T-helper 22 cell (primary cell): Measurements from ENCODE around the gene JPH2.

ENCODE experiments used
- DNase-seq: peaks from one replicate; pipeline ENCODE4 v3.0.0-alpha.2; 2020; ENCODE audit warnings: low read depth

Gene JPH2

DNA sequence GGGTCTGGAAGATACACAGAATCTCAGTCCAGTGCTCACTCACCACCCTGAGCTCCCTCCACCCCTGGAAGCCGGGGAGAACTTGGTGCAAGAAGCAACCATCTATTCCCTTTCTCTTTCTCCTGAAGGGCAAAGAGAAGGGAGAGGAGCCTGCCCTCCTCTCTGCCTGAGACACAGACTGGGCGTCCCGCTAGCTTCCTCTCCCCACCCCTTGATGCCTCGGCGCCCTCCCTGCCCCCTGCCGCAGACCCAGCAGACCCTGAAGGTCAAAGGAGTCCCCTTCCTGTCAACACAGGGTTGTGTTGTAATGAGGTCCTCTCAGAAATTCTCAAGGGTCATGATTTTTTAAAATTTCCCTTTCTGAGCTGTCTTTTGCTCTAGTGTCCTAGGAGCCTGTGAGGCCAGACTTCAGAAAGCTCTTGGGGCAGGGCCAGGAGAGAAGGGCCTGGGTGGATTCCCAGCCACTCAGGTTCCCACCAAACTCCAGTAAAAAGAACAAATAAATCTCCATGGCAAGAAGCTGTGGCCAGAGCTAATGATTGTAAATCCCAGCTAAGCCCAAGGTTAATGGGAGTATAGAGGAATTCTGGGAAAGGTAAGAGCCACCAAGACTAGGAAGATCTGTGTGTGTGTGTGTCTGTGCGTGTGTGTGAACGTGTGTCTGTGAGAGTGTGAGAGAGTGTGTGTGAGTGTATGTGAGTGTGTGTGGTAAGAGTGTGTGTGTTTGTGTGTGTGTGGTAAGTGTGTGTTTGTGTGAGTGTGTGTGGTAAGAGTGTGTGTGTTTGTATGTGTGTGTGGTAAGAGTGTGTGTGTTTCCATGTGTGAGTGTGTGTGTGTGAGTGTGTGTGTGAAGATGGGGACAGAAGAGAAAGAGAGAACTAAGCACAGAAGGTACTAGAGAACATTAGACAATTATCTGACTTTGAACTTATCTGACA, 1.1 kb upstream of the JPH2 start:
- no peak for DNase-seq

- DNase-seq, result no peak
These were observed 324 bp downstream of the JPH2 start for GRCh38 chr20:44186674-44187053.

DNA sequence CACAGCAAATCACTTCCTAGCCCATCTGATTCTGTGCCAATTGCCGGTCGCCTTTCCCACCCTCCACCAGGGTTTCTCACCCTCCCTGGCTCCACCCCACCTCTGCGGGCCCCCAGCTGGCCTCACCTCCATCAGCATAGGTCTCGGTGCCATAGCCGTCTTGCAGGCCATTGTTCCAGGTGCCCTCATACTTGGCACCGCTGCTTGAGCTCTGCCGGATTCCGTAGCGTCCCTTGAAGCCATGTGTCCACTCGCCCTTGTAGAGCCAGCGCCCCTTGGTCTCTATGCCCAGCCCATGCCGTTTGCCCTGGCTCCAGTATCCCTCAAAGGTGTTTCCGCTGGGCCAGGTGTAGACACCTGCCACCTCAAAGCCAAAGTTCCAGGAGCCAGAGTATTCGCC, 787 bp downstream of the JPH2 start:
- DNase-seq, result no peak

GRCh38 chr20:44185574-44185973, 1.4 kb downstream of the JPH2 start:
- no peak for DNase-seq

- no peak for DNase-seq
These were observed 3.7 kb downstream of the JPH2 start for GRCh38 chr20:44183282-44183681.

DNA sequence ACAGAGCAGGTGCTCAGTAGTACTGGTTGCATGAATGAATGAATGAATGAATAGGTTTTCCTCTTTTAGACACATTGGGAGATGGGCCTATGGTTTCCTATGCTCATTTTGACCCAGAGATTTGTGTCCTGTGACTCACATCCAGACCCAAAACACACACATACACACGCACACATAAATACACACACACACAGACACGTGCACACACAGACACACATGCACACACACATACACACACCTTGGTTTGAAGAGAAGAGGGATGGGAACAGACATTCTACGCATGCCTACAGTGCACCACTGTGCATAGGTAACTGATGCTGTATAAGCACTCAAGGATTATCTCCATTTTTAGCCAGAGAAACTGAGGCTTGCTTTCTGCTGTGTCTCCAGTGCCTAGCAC, 4.1 kb downstream of the JPH2 start:
- no peak for DNase-seq

DNA sequence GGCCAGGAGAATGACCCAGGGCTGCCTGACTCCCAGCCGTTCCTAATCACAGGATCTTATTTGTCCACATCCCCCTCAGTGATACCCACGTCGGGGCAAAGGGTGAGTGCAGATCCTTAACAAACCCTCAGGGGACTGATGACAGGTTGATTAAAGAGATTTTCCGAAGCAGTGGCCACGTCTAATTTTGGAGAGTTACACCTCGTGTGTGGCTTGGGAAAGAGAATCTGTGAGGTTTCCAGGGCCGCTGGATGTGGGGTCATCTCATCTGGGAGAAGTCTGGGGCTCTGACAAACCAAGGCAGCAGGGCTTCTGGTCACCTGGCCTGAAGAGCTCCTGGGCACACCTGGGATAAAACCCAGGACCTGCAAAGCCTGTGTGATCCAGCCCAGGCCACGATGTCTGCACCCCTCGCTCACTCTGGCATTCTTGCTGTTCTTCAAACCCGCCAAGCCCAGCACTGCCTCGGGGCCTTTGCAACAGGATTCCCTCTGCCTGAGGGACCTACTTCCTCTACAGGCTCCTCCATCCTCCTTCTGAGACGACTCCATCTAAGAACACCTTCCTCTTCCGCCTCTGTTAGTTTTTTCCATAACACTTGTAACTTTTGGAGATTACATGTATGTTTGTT, 4.7 kb downstream of the JPH2 start:
- DNase-seq, result no peak

DNA sequence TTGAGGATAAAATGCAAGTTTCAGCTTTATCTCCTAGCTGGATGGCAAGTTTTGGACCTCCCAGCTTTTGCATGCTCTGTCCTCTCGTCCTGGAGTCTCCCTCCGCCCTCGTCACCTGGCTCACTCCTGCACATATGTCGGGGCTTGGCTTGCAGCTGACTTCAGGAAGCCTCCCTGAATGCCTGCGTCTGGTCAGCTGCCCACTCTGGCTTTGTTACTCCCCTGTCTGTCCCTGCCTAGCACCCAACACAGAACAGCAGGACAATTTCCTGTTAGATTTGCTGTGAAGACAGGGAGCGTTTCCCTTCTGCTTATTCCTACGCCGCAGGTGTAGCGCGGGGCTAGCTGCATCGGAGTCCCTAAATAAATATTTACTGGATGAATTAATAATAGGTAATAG, 5.4 kb downstream of the JPH2 start:
- DNase-seq, result no peak

DNA sequence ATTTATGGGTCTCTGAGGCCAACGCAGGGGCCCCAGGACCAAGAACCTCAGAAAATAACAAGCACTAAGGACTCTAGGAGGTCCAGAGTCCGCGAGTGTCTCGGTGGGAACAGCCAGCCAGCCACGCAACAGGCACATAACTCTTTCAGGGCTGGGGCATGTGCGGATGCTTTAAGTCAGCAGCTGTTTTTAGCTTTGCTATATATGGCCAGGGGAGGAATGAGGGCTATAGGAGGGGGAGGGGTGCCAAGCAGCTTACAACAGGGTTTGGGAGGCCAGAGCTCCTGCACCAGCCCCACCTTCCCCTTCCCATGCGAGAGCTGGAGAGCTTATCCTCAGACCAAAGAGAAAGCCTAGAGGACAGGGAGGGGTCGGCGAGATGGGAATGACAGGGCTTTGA, 6.2 kb downstream of the JPH2 start:
- DNase-seq, result no peak

GRCh38 chr20:44176833-44177534, 10.0 kb downstream of the JPH2 start:
- no peak for DNase-seq

DNA sequence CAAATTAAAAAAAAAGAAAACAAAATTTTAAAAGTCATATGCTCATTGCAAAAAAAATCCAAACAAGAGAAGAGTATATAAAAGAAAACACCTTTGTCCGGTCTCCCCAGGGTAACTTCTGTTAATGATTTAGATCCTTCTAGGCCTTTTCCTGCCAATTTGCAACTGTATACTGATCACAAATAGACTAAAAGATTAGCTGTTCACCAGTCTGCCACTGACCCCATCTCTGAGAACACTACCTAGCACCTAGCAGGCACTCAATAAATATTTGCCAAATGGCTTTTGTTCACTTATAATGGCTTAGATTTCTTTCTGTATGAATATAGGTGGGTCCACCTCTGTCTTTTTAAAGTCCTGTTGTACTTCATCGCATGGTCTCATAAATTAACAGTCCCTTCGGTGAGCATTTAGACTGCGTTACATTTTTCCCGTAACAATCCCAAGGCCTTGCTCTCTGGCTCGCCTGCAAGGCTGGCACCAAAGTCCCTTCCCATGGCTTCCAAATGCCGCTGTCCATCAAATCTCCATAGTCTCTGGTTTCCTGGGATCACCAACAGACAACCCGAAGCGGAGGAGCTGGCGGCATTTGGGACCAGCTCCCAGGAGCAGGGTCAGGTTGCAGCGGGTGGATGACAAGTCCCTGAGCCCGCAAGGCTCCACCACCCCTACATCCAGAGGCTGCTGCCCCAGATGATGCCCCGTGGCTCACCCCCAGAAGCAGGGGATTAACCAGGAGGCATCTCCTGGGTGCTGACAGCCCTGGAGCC, 11.8 kb downstream of the JPH2 start:
- no peak for DNase-seq

DNA sequence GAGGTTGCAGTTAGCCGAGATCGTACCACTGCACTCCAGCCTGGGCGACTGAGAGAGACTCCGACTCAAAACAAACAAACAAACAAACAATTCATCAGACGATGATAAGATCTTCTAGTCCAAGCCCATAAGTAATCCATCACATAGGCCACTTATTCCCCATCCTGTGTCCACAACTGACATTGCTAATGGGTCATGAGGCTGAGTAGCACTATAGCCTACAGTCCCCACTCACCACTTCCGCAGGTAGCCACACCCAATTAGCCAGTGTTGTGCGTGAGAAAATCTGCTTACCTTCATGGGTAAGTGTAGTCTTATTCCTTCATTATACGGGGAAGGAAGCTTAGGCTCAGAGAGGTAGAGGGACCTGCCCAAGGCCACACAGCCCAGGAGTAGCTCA, 13.1 kb downstream of the JPH2 start:
- no peak for DNase-seq

DNA sequence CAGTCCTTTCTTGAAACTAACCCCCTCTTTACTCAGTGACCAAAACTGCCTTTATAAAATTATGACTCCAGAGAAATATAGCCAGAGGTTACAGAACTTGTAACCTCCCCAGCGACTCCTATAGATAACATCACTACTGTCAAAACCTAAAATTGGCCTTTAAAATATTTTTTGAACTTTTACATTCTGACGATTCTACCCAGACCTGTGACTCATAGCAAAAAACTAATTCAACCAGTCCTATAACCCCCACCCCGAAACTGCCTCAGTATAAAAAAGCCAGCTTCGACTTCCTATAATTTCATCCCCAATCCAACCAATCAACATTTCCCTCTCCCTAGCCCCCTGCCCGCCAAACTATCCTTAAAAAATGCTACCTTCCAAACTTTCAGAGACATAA, 13.9 kb downstream of the JPH2 start:
- no peak for DNase-seq

DNA sequence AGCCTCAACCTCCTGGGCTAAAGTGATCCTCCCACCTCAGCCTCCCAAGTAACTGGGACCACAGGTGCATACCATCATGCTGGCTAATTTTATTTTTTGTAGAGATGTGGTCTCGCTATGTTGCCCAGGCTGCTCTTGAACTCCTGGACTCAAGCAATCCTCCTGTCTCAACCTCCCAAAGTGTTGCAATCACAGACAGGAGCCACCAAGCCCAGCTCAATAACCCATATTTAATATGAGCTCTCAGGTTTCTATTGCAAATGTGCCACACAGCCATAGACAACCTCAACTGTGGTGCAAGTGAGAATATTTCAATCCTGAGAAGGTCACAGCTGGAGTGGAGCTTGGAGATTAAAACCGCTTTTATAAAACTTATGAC, 14.4 kb downstream of the JPH2 start:
- no peak for DNase-seq

- DNase-seq, result no peak
These were observed 15.0 kb downstream of the JPH2 start for GRCh38 chr20:44171775-44172571.

DNA sequence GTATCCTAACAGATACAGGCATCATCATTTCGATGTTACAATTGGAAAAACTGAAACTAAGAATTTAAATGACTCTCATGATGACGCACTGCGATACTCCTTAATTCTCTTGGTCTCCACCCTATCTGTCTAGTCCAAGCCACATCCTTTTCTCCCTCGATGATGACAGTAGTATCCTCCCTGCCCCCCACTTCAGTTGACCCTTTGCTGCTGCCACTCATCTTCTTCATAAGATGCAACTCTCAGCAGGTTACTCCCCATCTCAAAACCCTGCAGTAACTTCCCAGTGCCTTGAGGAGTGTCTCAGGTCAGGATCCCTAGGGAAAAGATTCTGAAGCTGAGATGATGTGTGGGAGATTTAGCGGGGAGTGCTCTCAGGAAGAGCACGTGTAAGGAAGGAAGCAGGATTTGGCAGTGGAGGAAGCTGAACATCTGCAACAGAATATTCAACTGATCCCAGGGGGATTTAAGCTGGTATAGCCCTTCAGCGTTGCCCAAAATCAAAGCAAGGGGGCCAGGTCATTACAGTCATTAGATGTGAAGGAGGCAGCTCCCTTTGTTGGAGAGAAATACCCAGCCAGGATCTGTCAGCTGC, 16.1 kb downstream of the JPH2 start:
- no peak for DNase-seq

GRCh38 chr20:44167736-44168135, 19.3 kb downstream of the JPH2 start:
- DNase-seq, result no peak

DNA sequence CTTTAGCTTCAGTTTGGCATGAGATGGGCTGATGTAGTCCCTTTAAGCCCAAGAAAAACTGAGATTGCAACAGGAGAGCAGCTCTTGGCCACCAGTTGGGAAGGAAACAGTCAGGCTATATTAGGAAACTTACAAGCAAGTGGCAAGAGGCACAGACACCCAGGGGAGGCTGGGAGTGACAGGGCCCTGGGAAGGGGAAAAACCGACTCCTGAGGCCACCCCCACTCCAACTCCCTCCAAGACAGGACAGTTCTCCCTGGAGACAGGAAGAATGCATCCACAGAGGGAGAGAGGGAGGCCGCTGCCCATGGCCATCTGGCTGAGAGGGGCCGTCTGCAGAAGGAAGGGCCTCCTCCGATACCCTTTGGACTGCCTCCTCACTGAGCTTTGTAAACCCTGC, 20.5 kb downstream of the JPH2 start:
- DNase-seq, result no peak

GRCh38 chr20:44166008-44166407, 21.0 kb downstream of the JPH2 start:
- DNase-seq, result no peak

DNA sequence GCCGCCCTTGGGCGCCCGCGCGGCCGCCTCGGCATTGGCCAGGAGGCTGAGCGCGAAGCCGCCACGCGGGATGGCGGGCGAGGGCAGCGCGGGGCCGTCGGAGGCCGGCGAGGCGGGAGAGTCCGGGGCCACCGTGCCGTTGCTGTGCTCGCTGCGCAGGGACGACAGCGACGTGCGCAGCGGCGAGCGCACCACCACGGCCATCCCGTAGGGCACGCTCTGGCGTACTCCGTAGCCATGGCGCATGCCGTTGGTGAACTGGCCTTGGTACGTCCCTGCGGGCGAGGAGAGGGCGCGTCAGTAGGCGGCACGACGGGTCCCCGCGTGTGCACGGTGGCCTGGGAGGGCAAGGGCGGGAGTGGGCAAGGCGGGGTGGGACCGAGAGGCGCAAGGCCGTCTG, 26.9 kb downstream of the JPH2 start:
- DNase-seq, result no peak

DNA sequence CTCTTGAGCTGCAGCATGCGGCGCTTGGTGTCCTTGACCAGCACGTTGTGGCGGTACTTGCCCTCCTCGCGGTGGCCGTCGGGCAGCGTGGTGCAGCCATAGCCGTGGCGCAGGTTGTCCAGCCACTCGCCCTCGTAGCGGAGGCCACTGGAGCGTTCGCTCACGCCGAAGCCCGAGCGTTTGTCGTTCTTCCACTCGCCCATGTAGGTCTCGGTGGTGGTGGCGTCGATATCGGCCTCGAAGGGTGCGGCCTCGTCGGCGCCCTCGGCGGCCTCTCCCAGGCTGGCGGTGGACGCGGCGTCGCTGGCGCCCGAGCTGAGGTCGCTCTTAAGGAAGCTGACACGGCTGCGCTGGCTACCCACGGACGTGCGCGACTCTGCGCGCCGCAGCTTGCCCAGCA, 27.3 kb downstream of the JPH2 start:
- DNase-seq, result no peak
